ENCODE results near the gene CELF2. TPM values are rescaled to one million over a fixed set of nuclear protein-coding genes. Genes with fewer than 3 reads are reported as not detected.

Gene CELF2
- total RNA-seq, 4 donors from 2014 or later = 28.7 to 55.4 (median 35.0) TPM

DNA sequence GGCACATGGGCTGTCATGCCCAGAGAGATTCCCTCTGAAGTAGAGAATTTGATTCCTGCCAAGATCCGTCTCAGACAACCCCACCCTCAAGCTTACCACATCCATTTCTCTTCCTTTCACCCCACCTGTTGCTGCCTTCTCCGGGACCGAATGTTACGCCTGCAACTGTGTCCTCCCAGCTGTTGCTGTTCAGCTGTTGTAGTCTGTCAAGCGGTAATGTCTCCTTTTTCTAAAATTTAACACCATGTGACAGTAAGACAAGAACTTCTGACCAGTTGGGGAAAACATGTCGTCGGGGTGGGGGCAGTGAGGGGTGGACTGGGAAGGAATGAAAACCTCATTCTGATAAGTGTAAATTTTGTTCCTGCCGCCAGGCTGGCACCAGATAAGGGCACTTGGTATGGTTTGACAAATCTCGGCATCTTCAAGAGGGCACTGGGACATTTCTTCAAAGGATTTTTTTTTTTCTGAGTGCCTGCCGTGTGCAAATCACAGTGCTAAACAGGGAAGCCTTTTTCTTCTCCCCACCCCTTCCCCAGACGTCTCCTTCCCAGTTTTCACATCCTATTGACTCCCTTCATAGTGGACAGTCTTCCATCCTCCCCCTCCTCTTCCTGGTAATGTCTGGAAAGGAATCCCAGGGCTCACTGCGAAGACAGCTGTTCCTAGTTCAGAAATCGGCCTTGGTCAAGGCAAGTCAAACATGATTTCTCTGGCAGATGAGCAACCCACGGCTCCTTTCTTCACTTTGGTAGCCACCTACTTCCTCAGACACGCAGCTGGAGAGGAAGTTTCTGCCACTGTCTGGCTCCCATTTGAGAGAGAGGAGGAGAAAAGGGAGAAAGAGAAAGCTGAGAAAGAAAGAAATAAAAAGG is 5.0 kb upstream of the CELF2 start:
- no peak overlapping the region for H3K4me3 ChIP-seq (replicated peaks in 1 of 3)
- TF ChIP-seq, protein P1, sequence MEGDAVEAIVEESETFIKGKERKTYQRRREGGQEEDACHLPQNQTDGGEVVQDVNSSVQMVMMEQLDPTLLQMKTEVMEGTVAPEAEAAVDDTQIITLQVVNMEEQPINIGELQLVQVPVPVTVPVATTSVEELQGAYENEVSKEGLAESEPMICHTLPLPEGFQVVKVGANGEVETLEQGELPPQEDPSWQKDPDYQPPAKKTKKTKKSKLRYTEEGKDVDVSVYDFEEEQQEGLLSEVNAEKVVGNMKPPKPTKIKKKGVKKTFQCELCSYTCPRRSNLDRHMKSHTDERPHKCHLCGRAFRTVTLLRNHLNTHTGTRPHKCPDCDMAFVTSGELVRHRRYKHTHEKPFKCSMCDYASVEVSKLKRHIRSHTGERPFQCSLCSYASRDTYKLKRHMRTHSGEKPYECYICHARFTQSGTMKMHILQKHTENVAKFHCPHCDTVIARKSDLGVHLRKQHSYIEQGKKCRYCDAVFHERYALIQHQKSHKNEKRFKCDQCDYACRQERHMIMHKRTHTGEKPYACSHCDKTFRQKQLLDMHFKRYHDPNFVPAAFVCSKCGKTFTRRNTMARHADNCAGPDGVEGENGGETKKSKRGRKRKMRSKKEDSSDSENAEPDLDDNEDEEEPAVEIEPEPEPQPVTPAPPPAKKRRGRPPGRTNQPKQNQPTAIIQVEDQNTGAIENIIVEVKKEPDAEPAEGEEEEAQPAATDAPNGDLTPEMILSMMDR (IDR thresholded peaks at IDR 0.05) = no peak
- no peak for TF ChIP-seq POLR2A (IDR thresholded peaks at IDR 0.05)
- H3K27ac ChIP-seq = no peak overlapping the region
- H3K9me3 ChIP-seq = no peaks in the 10 kb centered on the region
- DNase-seq = no peak
- peaks cover 16 to 23% of the 10 kb centered on the region in 2 donors for H3K4me1 ChIP-seq
- H3K27me3 ChIP-seq = no peaks in the 10 kb centered on the region
- intact Hi-C loops (cut with DNase I) = no loop called here
- H3K36me3 ChIP-seq = no peaks in the 10 kb centered on the region
- 73 to 77% methylated on average over 15 of the region's 15 CpGs for WGBS, 2 donors

DNA sequence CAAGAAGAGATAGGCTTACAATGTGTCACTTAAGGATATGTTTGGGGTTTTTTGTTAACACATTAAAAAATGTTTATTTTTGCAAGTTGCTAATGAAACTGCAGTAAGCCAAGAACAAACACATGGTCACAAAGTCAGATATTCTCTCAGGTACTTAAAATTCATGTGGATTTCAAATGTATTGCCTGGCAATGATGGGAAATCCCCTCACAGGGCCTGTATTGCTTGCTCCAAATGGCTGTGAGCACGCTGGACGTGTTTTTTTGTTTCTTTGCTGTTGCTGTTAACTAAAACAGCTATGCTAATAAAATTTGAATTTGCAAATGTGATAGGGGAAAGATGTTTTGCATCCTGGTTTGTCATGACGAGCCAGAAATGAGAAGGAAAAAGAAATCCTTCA is 3.8 kb upstream of the CELF2 start:
- Histone ChIP-seq H3K27me3 (no peaks in the 10 kb centered on the region), H3K9me3 (no peaks in the 10 kb centered on the region), H3K36me3 (no peaks in the 10 kb centered on the region), H3K27ac (no peak overlapping the region), H3K4me1 (peaks cover 20 to 23% of the 10 kb centered on the region in 2 donors), H3K4me3 (replicated peaks in 1 of 3) (no peak overlapping the region)
- no peak for DNase-seq
- WGBS, 2 donors = 90 to 93% methylated on average over 3 of the region's 3 CpGs
- intact Hi-C loops (cut with DNase I) = no loop called here
- TF ChIP-seq POLR2A (IDR thresholded peaks at IDR 0.05) = no peak
- TF ChIP-seq, protein P1 (IDR thresholded peaks at IDR 0.05) = no peak

DNA sequence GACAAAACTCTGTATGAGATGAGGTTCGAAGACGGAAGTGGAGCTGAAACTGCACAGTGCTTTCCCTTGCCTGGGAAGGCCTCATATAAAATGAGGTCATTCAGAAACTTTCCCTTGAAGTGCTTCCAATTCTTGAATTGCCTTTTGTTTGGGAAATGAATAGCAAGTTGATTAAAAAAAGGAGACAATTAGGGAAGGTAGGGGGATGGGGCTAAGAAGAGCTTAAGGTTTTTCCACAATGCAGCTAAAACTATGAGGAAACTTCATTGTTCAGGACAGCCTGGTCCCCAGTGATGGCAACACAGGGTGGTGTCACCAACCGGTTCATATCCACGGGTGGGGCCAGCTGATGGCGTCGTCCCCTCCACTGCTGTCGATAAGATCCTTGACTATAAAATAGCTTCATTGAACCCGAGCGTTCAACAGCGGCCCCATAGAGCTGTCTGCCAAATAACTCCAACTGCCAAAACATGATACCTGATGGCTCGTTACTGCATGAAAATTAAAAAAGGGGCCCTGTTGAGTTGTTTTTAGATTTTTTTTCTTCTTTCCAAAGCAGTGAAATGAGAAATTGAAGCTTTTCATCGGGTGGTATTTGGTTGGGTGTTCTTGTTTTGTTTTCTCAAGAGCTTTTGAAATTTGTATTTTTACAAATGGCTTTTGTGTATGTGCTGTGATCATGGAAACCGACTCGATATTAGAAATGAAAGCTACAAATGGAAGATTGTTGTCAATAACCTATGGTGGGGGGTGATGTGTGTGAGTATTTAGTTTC is 2.8 kb upstream of the CELF2 start:
- intact Hi-C loops (cut with DNase I) = no loop called here
- no peaks in the 10 kb centered on the region for H3K27me3 ChIP-seq
- no peaks in the 10 kb centered on the region for H3K36me3 ChIP-seq
- H3K4me3 ChIP-seq (replicated peaks in 1 of 3) = no peak overlapping the region
- H3K27ac ChIP-seq = peak overlapping the region; percentile 39 to 64 (median 41)
- no peak for TF ChIP-seq POLR2A (IDR thresholded peaks at IDR 0.05)
- TF ChIP-seq, protein P1 (IDR thresholded peaks at IDR 0.05) = no peak
- no peaks in the 10 kb centered on the region for H3K9me3 ChIP-seq
- WGBS, 2 donors = 28 to 39% methylated on average over 14 of the region's 14 CpGs
- H3K4me1 ChIP-seq = peaks cover 25 to 27% of the 10 kb centered on the region in 2 donors
- DNase-seq = peak; percentile 36 to 40

DNA sequence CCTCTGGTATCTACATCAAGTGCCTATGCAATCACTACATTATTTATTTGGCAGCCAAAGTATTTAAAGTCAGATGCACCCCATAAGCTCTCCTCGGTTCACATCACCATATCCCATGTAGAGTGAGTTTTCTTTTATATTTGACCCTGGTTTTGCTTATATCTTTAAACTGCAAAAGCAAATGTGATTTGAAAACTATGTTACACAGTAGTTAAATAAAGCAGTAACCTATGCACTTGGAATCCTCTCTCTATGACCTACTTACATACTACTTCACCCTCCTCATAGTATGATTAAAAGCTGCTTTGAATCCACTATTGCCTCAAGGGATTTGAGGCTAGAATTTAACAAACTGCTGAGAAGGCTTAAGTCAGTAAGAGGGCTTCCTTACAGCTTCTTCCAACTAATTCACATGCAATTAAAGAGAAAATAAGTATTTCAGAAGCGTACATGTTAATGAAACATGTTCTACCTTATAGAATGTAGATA is 2.2 kb upstream of the CELF2 start:
- no peak for TF ChIP-seq POLR2A (IDR thresholded peaks at IDR 0.05)
- TF ChIP-seq, protein P1 (IDR thresholded peaks at IDR 0.05) = no peak
- H3K27ac ChIP-seq = peak overlapping the region; percentile 9 to 64 (median 39)
- no peak for DNase-seq
- no peaks in the 10 kb centered on the region for H3K36me3 ChIP-seq
- H3K4me3 ChIP-seq (replicated peaks in 1 of 3) = no peak overlapping the region
- WGBS, 2 donors = 83% methylated on average over 2 of the region's 2 CpGs
- no peaks in the 10 kb centered on the region for H3K9me3 ChIP-seq
- peaks cover 25 to 27% of the 10 kb centered on the region in 2 donors for H3K4me1 ChIP-seq
- intact Hi-C loops (cut with DNase I) = no loop called here
- no peaks in the 10 kb centered on the region for H3K27me3 ChIP-seq

All from thyroid gland (tissue), 4 donors.